NB4 (cell line): ENCODE measurements around the gene COLQ.

Source experiments
- MYC ChIP-seq: IDR thresholded peaks from 2 replicates; pipeline ENCODE4 v1.6.1; 2011; ENCODE audit warnings: low read depth, low read length
- POLR2A ChIP-seq: IDR thresholded peaks from 2 replicates; pipeline ENCODE4 v1.6.1; 2011; ENCODE audit warnings: mild to moderate bottlenecking; ENCODE audit not compliant: insufficient read length; ENCODE audit errors: extremely low read depth
- TF ChIP-seq, protein P1 (sequence below): IDR thresholded peaks from one replicate; pipeline ENCODE4 v1.5.1; 2012; ENCODE audit warnings: low read depth, low read length
- TF ChIP-seq, protein P2 (sequence below): IDR thresholded peaks from 2 replicates; pipeline ENCODE4 v1.6.1; 2011; ENCODE audit warnings: low read depth, low read length

DNA sequence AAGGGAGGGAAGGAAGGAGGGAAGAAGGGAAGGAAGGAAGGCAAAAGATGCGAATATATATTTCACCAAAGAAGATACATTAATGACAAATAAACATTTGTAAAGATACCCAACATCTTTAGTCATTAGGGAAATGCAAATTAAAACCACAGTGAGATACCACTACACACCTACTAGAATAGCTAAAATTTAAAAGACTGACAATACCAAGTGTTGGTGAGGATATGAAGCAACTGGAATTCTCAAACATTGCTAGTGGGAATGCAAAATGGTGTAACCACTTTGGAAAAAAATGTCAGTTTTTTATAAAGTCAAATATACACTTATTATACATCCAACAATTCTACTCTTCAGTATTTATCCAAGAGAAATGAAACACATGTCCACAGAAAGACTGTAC is 4.3 kb upstream of the COLQ start:
- TF ChIP-seq, protein P1, sequence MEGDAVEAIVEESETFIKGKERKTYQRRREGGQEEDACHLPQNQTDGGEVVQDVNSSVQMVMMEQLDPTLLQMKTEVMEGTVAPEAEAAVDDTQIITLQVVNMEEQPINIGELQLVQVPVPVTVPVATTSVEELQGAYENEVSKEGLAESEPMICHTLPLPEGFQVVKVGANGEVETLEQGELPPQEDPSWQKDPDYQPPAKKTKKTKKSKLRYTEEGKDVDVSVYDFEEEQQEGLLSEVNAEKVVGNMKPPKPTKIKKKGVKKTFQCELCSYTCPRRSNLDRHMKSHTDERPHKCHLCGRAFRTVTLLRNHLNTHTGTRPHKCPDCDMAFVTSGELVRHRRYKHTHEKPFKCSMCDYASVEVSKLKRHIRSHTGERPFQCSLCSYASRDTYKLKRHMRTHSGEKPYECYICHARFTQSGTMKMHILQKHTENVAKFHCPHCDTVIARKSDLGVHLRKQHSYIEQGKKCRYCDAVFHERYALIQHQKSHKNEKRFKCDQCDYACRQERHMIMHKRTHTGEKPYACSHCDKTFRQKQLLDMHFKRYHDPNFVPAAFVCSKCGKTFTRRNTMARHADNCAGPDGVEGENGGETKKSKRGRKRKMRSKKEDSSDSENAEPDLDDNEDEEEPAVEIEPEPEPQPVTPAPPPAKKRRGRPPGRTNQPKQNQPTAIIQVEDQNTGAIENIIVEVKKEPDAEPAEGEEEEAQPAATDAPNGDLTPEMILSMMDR, result no peak
- no peak for TF ChIP-seq POLR2A
- TF ChIP-seq MYC, result no peak
- TF ChIP-seq, protein P2, sequence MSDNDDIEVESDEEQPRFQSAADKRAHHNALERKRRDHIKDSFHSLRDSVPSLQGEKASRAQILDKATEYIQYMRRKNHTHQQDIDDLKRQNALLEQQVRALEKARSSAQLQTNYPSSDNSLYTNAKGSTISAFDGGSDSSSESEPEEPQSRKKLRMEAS, result no peak
